Activated CD4-positive, alpha-beta T cell treated with anti-CD3 and anti-CD28 coated beads for 4 hours (primary cell): ENCODE results near the gene EFCAB8.

Source experiments
- DNase-seq, 2 donors: peaks; one replicate each; pipeline ENCODE4 v3.0.0-alpha.2; 2020

EFCAB8 gene

DNA sequence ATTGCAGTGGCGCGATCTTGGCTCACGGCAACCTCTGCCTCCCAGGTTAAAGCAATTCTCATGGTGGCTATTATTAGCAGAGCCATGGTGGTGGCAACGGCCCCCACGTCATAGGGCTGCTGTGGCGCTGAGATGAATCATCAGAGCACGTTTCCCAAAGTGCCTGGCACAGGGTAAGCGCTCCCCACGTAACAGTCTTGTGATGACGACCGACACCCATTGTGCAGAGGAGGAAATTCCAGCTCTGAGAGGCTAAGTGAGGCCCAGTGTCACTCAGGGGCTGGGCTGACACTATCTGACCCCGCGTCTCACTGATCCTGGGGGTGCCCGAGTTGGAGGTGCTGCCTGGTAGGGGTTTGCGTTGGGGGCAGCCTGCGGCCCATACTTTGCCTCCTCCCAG, 129.3 kb downstream of the EFCAB8 start:
- DNase-seq: no peak

DNA sequence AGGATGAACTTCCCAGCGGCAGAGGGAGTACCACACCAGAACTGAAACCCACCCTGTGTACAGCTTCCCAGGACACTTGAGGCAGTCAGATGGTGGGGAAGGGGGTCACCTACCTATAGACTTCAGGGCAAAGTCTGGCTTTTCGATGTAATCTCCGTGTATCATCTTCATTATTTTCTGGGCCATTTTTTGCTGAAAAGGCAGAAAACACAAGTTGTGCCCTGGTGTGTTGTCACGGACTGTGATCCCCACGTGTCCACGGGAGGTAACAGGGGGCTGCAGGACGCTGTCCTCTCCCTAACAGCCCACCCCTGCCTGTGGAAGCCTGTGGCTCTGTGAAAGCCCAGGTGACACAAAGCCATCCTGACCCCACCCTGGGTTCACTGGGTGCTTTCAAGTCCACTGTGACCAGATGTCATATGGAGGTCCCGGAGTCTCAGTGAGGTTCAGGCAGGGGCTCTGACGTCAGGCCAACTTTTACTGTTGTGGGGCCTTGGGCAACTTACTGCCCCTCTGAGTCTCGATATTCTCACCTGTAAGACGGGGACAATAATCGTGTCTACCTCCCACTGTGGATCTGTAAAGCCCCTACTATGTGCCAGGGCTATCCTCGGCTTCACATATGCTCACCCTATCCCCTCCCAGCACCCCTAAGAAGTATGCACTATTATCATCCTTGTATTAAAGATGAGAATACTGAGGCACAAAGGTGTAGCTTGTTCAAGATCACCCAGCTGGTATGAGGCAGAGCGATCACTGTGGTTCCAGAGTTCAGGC, 131.0 kb downstream of the EFCAB8 start:
- DNase-seq: no peak

DNA sequence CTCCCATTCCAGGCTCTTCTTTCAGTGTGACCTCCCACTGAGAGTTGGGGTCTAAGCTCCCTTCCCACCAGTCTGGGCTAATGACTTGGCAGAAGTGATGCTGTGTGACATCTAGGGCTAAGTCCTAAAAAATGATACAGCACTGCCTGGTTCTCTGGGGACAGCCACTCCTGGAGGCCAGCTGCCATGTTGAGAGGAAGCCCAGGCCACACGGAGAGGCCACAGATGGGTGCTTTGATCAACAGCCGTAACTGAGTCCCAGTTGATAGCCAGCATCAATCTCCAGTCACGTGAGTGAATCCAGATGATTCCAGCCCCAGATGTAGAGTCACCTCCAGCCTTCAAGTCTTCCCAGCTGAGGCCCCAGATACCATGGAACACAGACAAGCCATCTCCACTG, 131.7 kb downstream of the EFCAB8 start:
- no peak for DNase-seq

DNA sequence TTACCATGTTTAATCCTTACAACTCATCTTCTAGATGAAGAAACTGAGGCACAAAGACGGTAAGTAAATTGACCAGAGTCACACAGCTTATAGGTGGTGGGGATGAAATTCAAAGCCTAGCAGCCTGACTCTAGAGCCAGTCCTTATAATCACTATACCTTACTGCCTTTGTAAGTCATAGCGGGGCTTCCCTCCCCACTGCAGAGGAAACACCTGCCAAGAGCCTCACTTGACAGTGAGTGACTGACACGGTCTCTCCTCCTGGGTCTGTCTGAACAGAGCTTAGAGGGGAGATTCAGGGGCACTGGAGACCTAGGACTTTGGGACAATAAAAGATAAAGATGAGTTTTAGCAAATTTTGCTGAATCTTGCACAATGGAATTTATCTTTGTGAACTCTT, 132.7 kb downstream of the EFCAB8 start:
- no peak for DNase-seq

DNA sequence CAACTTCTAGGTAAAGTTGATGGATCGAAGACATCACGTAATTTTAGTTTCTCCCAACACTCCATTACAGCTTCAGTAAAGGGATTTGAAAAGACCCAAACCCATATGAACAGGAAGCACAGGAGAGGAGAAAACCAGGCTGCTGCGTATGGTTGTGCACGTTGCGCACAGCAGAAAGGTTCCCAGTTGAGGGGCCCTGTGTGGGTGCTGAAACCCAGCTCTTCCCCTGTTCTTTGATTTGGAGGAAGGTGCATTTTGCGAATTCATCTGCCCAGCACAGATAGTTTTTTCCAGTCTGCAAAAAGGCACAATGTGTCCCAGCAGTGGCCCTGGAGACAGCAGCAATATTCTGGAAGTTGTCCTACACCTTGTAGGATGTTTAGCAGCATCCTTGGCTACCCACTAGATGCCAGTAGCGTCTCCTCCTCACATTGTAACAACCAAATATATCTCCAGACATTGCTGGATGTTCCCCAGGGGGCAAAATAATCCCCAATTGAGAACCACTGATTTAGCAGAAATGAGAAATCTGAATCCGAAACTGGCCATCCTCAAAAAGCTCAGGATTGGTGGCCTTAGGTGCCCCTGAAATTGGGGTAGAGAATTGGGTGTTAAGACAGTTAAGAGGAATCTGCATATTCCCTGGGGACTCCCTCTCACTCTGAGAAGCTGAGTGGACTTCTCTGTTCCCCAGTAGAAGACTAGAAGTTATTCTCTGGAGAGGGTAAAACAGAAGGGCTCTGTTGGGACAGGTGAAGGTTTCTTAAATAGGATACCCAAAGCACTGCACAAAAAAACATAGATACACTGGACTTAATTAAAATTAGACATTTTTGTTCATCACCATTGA, 133.3 kb downstream of the EFCAB8 start:
- DNase-seq: no peak

DNA sequence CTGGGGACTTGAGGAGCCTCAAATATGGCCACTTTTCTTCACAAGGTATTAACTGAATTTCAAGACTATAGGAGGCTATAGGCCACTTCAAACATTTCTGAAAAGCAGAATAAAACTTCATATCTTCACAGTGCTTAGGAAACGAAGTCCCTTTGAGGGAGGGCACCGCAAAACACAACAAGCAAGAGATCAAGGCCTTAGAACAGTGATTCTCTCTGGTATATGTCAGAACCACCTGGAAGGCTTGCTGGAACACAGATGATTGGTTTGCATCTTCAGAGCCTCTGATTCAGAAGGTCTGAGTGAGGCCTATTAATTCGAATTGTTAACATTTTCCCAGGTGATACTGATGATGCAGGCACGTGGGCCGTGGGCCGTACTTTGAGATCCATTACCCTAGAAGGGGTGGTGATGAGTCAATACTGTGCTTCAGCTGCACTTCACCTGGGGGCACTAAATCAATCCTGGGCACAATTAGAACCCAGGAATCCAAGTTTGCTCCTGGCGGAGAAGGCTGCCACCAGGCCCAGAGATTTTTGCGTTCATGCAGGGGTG, 134.8 kb downstream of the EFCAB8 start:
- peak in 1 of 2 donors; percentile 26 for DNase-seq

DNA sequence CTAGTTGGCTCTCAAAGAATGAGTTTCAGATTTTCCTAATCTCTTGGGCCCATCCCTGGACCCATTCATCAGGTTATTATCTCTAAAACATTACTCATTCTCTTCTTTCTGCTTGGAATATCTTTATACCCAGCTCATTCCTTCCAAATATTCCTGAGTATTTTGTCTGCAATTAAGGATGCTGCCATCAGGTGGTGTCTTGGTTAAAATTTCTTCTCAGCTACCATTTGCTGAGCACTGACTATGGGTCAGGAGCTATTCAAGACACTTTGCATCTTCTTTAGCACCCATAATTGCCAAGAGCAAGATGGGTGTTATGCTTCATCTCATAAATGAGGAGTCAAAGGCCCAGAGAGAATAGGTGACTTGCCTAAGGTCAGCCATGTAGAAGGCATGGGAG, 137.1 kb downstream of the EFCAB8 start:
- DNase-seq: no peak

DNA sequence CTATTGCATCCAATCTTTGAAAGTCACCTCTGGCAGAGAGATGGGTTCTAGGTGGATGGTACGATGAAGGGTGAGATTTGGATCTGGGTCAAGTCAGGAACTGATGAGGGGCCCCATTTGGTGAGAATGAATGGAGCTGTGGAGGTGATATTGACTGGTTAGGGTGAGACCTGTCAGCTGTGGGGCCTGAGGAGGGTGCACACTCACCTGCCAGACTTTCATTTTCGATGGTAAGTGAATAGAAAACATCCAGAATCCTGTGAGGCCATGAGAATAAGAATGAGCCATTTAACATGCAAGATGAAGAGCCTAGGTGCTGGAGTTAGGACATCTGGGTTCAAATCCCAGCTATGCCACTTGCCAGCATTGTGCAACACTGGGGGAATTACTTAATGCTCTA, 138.7 kb downstream of the EFCAB8 start:
- DNase-seq: no peak

DNA sequence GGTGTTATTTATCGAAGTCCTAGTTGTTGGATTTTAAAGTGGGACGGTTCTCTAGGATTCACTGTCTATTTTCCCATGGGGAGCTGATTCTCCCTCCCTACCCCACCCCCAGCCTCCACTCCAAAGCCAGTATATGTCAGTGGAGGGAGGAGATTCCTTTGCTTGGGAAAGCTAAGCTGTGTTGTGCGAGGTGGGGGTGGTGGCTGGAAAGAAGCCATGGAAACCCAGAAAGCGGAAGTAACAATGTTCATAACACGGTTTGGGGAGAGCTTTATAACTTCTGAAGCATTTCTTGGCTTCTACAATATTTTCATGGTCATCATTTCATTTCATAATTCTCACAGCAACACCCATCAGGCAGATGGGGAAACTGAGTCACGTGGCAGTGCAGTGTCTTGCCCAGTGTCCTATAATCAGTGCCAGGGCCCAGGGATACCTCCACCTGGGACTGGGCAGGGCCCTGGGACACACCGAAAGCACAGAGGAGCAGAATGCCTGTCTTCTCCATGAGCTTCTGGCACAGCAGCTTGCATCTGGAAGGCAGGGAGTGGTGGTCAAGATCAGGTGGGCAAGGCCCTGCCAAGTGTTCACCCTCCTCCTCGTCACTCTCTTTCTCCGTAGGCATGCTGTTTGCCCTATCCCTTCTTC, 141.0 kb downstream of the EFCAB8 start:
- DNase-seq: no peak

DNA sequence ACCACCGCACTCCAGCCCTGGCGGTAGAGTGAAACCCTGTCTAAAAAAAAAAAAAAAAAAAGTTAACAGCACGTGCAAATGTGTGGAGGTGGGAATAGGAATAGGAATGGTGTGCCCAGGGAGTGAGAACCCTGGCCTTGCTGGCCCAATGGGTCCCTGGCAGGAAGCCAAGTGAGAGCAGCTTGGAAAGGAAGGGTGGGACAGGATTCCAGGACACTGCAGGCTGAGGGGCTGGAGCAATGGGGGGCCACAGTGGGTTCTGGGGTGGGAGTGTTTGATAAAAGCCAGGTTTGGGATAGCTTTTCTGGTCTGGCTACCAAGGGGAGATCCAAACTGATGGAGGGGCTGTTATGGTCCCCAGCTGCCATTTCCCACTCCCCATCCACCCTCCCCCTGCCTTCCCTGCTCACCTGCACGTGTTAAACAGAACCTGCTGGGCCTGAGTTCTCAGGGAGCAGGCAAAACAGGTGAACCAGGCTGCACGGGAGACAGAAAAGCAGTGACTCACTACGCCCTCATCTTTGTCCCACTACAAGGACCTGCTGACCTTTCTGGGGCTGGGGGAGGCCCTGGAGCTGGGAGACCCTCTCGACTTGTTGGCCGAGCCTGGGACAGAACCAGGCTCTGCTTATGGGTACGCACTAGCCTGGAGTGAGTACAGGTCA, 142.2 kb downstream of the EFCAB8 start:
- no peak for DNase-seq

DNA sequence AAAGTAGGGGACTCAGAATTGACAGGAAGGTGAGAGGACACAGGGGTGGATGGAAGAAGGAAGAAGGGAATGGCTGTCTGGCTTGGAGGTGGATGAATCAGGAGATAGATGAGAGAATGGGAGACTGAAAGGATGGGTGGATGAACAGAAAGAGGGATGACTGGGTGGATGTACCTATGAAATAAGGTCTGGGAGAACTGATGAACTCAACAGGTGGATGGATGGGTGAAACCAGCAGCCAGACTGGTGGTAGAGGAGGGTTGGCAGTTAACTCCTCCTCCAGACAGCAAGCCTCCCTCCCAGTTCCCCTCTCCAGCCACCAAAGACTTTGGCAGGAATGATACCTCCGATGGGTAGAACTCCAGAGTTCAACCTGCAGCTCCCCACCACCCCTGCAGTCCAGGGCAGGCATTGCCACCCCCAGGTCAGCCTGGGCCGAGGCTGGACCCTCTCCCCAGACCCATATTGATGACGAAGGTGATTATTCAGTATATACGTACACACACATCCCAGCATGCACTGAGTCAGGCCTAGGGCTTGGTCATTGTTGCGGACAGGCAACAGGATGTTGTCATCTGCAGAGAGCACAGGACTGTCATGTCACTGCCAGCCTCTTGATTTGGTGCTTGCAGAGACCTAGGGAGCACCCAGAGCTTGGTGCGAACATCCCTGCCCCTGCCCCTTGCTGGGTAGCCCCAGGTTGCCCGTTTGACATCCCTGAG, 143.5 kb downstream of the EFCAB8 start:
- no peak for DNase-seq

DNA sequence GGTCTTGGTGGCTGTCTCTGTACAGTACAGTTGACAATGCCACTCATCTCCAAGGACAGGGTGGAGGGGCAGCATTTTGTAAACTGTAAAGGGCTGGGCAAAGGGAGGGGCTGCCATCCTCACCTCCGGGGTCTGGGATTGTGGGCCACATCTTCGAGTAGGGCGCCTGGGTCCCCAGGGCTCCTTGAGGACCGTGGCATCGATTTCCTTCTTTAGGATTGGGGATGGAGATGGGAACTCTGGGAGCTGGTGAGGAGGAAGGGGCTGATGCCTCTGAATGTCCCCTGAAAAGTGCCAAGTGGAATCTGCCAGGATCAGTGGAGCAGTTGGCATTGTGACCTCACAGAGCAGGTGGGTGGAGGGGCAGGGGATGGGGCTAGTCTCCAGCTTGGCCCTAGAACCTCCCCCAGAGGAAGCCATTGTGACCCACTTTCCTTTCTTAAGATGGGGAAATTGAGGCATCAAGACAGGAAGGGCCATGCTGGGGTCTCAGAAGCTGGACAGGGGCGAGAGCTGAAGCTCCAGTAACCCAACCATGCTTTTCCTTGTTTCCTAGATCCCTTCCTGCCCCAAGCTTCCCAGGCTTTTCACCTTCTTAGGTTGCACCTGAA, 145.5 kb downstream of the EFCAB8 start, which contains the start of gene SUN5:
Gene SUN5, minus strand, starts transcription at position 293 of the 611 bp plus-strand sequence. Its CDS starts 93 bp downstream, at position 200.
- no peak for DNase-seq

DNA sequence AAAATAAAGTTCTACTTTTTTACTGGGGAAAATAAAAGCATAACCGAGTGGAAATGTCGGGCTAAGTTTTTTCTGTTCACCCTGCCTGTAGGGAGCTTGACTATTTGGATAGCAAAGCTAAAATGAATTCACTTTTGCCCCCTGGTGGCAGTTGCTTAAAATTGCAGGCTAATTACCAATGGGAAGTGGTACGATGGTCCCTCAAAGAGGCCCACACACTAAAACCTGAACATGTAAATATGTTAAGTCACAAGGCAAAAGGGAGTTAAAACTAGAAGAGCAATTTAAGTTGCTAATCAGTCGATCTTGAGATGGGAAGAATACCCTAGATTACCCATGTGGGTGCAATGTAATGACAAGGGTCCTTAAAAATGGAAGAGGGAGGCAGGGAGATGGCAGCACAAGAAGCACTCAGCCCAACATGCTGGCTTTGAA, 146.4 kb downstream of the EFCAB8 start:
- peak in 1 of 2 donors; percentile 39 for DNase-seq

DNA sequence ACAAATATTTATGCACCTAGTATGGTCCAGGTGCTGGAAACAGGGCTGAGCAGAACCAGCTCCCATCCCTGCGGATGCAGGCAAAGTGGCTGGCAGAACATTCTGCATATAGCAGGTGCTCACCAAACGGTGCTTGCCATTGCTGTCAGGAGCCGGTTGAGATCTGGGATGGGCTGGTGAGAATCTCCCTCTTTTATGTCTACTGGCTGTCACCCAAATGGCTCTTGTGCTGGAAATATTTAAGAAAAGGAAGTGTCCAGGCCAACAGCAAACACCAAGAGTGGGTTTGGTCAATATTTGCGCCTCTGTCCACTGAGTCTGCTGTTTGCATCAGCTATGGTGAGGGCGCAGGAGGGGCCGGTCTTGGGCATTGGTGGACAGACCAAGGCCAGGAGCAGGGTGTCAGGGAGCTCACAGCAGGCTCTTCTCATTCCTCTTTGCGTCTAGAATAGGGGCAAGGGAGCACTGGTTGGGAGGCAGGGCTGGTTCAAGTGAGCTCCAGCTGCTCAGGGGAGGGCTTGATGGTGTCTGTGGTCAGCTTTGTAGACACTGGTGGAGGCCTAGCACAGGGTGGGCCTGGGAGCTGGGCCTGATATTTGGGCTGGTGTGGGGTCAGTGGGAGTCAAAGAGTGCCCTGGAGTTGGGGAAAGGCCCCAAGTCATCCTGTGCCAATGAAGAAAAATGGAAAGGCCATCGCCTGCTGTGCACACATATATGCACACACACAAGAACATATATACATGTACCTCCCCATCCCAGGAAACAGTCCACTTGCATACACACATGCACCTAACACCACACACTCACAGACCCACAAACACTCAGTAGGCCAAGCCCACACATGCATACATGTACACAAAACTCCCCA, 147.4 kb downstream of the EFCAB8 start:
- DNase-seq: no peak

DNA sequence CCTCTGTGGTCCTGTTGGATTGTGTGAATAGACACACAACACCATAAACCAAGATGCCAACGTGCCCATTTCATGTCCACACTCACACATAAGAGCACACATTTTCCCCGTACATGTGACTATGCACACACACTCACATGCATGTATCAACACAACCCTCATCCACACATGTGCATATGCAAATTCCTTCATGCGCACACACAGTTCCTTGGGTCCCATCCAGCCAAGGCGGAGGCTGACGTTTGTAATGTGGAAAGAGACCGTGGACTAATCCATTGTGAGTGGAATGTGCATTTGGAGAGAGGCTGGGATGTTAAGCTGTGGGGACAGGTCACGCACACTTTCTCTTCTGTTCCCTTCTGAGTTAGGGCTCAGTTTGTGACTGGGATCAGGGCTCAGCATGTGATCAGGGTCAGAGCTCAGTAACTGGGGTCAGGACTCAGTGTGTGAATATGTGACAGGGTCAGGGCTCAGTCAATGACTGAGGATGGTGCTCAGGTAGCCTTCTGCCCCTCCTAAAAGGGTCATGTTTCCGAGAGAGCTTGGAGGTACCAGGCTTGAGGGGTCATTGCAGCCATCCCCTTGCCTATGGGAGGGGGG, 148.2 kb downstream of the EFCAB8 start:
- DNase-seq: no peak

DNA sequence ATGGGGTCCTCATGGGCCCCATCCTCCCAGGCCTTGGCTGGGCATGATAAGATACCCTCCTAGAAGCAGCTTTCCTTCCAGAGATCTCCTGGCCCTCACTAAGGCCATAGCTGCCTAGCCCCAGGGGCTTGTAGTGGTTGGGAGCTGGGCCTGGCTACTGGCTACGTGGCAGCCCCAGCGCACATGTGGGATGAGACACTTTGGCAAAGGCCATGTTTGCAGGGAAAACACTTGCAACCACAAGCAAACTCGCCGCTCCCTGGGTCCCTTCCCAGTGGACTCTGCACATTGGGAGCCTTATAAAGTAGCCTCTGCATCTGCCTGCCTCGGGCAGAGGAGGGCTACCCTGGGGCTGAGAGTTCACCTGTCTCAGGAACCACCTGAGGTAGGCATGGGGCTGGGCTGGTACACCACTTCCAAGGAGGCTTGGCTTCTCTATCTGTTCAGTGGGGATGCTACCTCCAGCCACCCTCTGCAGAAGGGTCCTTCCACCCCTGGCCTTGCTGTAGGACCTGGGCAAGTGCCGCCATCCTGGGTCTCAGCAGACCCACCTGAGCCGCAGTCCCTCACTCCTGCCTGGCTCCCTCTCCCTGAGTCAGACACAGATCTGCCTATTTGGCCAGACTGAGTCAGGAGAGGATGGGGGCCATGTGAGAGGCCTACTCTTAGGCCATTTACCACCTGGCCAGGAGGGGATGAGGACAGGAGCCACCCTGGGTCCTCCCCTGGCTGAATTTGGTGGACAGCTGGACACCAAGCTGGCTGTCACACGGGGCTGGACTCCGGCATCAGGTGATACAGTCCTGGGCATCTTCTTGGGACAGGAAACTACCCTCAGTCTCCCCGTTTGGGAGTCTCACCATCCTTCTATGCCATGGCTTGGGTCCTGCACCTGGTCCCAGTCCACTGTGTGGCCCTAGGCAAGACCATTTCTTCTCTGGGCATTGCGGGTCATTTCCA, 148.9 kb downstream of the EFCAB8 start, which contains the start of gene BPIFB2:
Gene BPIFB2, plus strand, starts transcription at position 329 of the 960 bp plus-strand sequence. CDS start 871 bp downstream, outside the sequence.
- DNase-seq: no peak

DNA sequence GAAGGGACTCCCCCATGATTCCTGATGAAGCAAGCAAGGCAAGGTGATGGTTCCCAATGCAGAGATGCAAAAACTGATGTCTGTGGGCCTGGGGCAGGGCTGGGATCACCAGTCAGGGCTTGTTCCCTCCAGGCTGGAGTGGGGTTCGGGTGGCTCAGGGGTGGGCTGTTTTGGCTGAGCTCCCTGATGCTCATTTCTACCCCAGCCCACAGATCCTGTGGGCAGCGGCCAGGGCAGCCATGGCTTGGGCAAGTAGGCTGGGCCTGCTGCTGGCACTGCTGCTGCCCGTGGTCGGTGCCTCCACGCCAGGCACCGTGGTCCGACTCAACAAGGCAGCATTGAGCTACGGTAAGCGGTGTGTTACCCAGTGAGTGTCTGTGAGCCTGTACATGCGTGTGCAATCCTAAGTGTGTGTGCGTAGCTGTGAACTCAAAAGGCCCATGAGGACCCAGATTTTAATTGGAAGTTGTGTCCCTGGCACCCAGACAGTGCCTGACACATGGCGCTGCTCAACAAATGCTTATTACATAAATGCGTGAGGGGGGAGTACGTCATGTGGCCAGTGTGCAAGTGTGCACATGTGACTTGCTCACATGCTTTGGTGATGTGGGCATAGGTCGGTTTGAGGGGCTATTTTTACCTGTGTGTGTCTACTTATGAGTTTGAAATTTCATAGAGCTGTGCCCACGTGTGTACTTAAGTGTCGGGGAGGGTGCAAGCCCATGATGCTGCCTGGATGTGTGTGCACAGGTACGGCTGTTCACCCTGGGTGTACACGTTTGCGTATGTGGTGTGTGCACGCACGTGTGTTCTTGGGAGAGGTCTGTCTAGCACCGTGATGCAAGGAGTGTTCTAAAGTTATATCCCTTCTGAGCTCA, 149.9 kb downstream of the EFCAB8 start:
- DNase-seq: no peak
